HepG2 (cell line): ENCODE results near the gene F8. TPM values are rescaled to one million over a fixed set of nuclear protein-coding genes. Genes with fewer than 3 reads are reported as not detected.
A peak's percentile ranks its signal among the peaks of the same experiment; 100 is the strongest.

Experiments used
- ATF6 ChIP-seq: sonication (generic); formaldehyde crosslinking; conservative IDR thresholded peaks from 2 replicates; pipeline ENCODE4 v1.4.0; 2020; ENCODE audit warnings: missing genetic modification reagents
- DNMT3B ChIP-seq: conservative IDR thresholded peaks from 2 replicates; pipeline ENCODE4 v1.6.1; 2016; ENCODE audit warnings: missing biosample characterization, control low read depth
- MNT ChIP-seq: fragments of 450-650 bp; IDR thresholded peaks from 2 replicates; pipeline ENCODE4 v1.6.1; 2016
- MXI1 ChIP-seq: IDR thresholded peaks from 3 replicates; pipeline ENCODE4 v1.6.1; 2012; ENCODE audit warnings: low read depth, low read length, inconsistent platforms, borderline replicate concordance
- NFE2L1 ChIP-seq: sonication (generic); formaldehyde crosslinking; IDR thresholded peaks from 2 replicates; pipeline ENCODE4 v1.4.0; 2020; ENCODE audit warnings: missing genetic modification reagents, mild to moderate bottlenecking, borderline replicate concordance
- PAX8 ChIP-seq: sonication (generic); formaldehyde crosslinking; IDR thresholded peaks from 2 replicates; pipeline ENCODE4 v1.8.0; 2022; ENCODE audit warnings: mild to moderate bottlenecking, missing genetic modification reagents, borderline replicate concordance
- RERE ChIP-seq: IDR thresholded peaks from 2 replicates; pipeline ENCODE4 v1.6.1; 2016; ENCODE audit warnings: low read depth, missing genetic modification reagents, missing compliant biosample characterization
- SALL1 ChIP-seq: sonication (generic); formaldehyde crosslinking; IDR thresholded peaks from 2 replicates; pipeline ENCODE4 v1.8.0; 2022; ENCODE audit warnings: mild to moderate bottlenecking, missing genetic modification reagents
- SMAD3 ChIP-seq: sonication (generic); formaldehyde crosslinking; IDR thresholded peaks from 2 replicates; pipeline ENCODE4 v1.4.0; 2020; ENCODE audit warnings: missing genetic modification reagents
- SNAI1 ChIP-seq: sonication (generic); formaldehyde crosslinking; IDR thresholded peaks from 2 replicates; pipeline ENCODE4 v1.5.0; 2020; ENCODE audit warnings: mild to moderate bottlenecking, missing genetic modification reagents, borderline replicate concordance
- SRY ChIP-seq: sonication (generic); formaldehyde crosslinking; IDR thresholded peaks from 2 replicates; pipeline ENCODE4 v1.8.0; 2022; ENCODE audit warnings: mild to moderate bottlenecking, missing genetic modification reagents
- THAP11 ChIP-seq: IDR thresholded peaks from 2 replicates; pipeline ENCODE4 v1.6.1; 2016; ENCODE audit warnings: missing biosample characterization, missing genetic modification reagents
- ZNF547 ChIP-seq: sonication (generic); formaldehyde crosslinking; IDR thresholded peaks from 2 replicates; pipeline ENCODE4 v1.5.1; 2020; ENCODE audit warnings: mild to moderate bottlenecking, missing genetic modification reagents
- ZNF644 ChIP-seq: IDR thresholded peaks from 2 replicates; pipeline ENCODE4 v1.6.1; 2016; ENCODE audit warnings: low read depth
- ZNF839 ChIP-seq: sonication (generic); formaldehyde crosslinking; IDR thresholded peaks from 2 replicates; pipeline ENCODE4 v1.4.0; 2020; ENCODE audit warnings: missing genetic modification reagents, mild to moderate bottlenecking, borderline replicate concordance
- ZSCAN25 ChIP-seq: sonication (generic); formaldehyde crosslinking; IDR thresholded peaks from 2 replicates; pipeline ENCODE4 v1.8.0; 2022; ENCODE audit warnings: mild to moderate bottlenecking, missing genetic modification reagents
- polyA plus RNA-seq, 8 experiments: library from polyadenylated mRNA; depleted of rRNA in 3 of 8; stranded (reverse) in 7 of 8; unstranded in 1 of 8; fragments of >200 nt; fragmentation: Illumina TruSeq in 4 of 8; extraction: Trizol in 4 of 8; gene quantifications; 2 replicates each; pipeline versions ENCODE4 v1.2.1 to v1.2.3, GENCODE V29; 2011 to 2016; ENCODE audit warnings: low read depth in 4 of 8, missing spikeins in 1 of 8, mixed read lengths in 1 of 8; ENCODE audit not compliant: insufficient read depth in 1 of 8
- total RNA-seq, 5 experiments: library from RNA; depleted of rRNA; stranded (reverse); fragments of >200 nt; fragmentation: Illumina TruSeq; extraction: Trizol; gene quantifications; 2 replicates each; pipeline ENCODE4 v1.2.3, GENCODE V29; 2016; ENCODE audit warnings: low read depth in 1 of 5

Gene F8
- total and polyA plus RNA-seq, 2 of the 13 experiments (the other 11 are each of a cell fraction or from before 2014, with no cell fraction given) = 0.29 to 0.61 TPM

- TF ChIP-seq RERE (CRISPR knock-in tag) (no peak), SMAD3 (CRISPR knock-in tag) (no peak), ATF6 (CRISPR knock-in tag) (no peak), SALL1 (CRISPR knock-in tag) (no peak; the same call in 1 of the 2 replicates), ZSCAN25 (CRISPR knock-in tag) (no peak), MXI1 (peak; percentile 13; the same call in 1 of the 3 replicates), ZNF644 (CRISPR knock-in tag) (no peak), SRY (CRISPR knock-in tag) (no peak), MNT (no peak), ZNF839 (CRISPR knock-in tag) (no peak), NFE2L1 (CRISPR knock-in tag) (no peak), PAX8 (no peak), THAP11 (CRISPR knock-in tag) (no peak), SNAI1 (CRISPR knock-in tag) (no peak), DNMT3B (CRISPR knock-in tag) (no peak), ZNF547 (CRISPR knock-in tag) (no peak)
Measured at GRCh38 chrX:155070975-155071693, 48.6 kb upstream of the F8 start, which contains the start of the genes BRCC3, CMC4 and MTCP1 (continued).
